Left ventricle myocardium superior (tissue), 1 donor: ENCODE results near the gene RNPEPL1. TPM values are rescaled to one million over a fixed set of nuclear protein-coding genes. Genes with fewer than 3 reads are reported as not detected.

ENCODE experiments used
- ATAC-seq: fragments of 200-7000 bp; cut with Tn5 transposase; one replicate; pipeline ENCODE4 v1.9.1; 2020; ENCODE audit warnings: mild to moderate bottlenecking, moderate library complexity
- DNase-seq: peaks from one replicate; pipeline ENCODE4 v3.0.0-alpha.2; 2020
- intact Hi-C: fragments of 100-400 bp; cut with micrococcal nuclease; formaldehyde crosslinking; loops from one replicate; pipeline ENCODE4 v1.11.0; 2022
- total RNA-seq: library from RNA; stranded (reverse); fragmentation: NEBNext Ultra II Directional; extraction: Animal tissue kit (Norgen Biotek cat#: 25700); gene quantifications from one replicate; pipeline ENCODE4 v1.2.1, GENCODE V29; 2021
- donor health status: DM: no; HTN: yes; CAD: no; lungs with severe emphysema.

RNPEPL1 gene
- total RNA-seq, 1 donor from 2014 or later = 105 TPM

DNA sequence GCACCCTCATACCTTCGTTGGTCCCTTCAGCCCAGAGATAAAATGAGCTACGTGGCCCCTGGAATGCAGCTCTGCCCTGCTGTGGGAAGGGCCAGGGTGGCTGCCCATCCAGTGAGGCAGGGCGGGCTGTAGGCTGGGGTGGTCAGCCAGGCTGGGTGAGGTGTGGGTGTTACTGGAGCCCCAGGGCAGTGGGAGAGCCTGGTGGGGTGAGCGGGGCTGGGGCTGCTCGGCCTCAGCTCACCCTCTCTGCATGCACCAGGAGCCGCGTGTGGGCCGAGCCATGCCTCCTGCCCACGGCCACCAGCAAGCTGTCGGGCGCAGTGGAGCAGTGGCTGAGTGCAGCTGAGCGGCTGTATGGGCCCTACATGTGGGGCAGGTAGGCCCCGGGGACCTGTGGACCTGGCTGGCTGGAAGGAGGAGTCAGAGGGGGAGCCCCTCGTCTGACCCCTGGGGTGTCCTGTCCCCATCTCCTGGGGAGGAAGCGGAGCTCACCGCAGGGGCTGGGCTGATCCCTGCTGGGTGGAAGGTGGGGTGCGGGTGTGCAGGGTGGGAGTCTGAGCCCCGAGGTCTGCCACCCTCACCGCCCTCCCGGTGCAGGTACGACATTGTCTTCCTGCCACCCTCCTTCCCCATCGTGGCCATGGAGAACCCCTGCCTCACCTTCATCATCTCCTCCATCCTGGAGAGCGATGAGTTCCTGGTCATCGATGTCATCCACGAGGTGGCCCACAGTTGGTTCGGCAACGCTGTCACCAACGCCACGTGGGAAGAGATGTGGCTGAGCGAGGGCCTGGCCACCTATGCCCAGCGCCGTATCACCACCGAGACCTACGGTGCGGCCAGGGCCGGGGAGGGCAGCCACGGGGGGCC lies 5.5 kb downstream of the RNPEPL1 start:
- intact Hi-C loops = no loop called here
- no peak for ATAC-seq
- DNase-seq = peak; percentile 21

GRCh38 chr2:240574386-240575100 lies 6.3 kb downstream of the RNPEPL1 start:
- DNase-seq = peak; percentile 32
- intact Hi-C loops = no loop called here
- ATAC-seq = no peak

GRCh38 chr2:240575101-240575965 lies 7.0 kb downstream of the RNPEPL1 start:
- intact Hi-C loops = no loop called here
- no peak for ATAC-seq
- DNase-seq = no peak

- intact Hi-C loops = no loop called here
- DNase-seq = no peak
- ATAC-seq = no peak
These were observed 7.8 kb downstream of the RNPEPL1 start for GRCh38 chr2:240576036-240576435.

- no peak for ATAC-seq
- peak; percentile 30 for DNase-seq
These were observed 8.3 kb downstream of the RNPEPL1 start for GRCh38 chr2:240576436-240577205.

DNA sequence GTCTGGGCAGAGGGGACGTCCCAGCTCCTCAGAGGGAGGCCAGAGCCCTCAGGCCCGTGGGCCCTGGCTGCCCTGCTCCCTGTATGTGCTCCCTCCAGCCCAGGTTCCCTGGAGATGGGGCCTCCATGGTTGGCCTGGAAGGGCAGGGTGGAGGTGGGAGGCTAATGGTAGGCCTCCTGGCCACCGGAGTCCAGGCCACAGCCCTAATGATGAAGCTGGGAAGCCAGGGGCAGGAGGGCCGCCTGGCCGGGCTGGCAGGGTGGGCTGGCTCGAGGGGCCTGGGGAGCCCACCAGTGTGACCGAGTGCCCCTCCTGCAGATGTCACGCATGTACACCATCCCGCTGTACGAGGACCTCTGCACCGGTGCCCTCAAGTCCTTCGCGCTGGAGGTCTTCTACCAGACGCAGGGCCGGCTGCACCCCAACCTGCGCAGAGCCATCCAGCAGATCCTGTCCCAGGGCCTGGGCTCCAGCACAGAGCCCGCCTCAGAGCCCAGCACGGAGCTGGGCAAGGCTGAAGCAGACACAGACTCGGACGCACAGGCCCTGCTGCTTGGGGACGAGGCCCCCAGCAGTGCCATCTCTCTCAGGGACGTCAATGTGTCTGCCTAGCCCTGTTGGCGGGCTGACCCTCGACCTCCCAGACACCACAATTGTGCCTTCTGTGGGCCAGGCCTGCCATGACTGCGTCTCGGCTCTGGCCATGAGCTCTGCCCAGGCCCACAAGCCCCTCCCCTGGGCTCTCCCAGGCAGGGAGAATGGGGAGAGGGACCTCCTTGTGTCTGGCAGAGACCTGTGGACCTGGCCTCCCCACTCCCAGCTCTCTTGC lies 9.2 kb downstream of the RNPEPL1 start:
- ATAC-seq (no peak), DNase-seq (peak; percentile 27)
- intact Hi-C loops = no loop called here

More at GRCh38 chr2:240576436-240577205, 8.3 kb downstream of the RNPEPL1 start:
- intact Hi-C loops = no loop called here

- DNase-seq = peak; percentile 35
- ATAC-seq = peak; percentile 4
- intact Hi-C loops = no loop called here
These were observed 9.8 kb downstream of the RNPEPL1 start for GRCh38 chr2:240578110-240578450.

DNA sequence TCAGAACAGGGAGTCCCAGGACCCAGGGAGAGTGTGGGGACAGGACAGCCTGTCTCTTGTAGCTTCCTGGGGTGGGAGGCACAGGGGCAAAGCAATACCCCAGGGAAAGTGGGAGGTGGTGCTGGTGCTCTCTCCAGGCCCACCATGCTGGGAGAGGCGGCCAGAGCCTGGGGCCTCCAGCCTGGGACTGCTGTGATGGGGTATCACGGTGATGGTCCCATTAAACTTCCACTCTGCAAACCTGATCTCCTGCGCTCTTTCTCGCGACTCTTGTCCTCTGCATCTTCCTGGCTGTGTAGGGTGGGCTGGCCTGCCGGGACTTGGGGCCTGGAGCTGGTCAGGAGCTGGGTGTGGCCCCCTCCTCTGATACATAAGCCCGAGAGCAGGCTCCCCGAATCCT lies 10.2 kb downstream of the RNPEPL1 start:
- no peak for DNase-seq
- ATAC-seq = no peak
- intact Hi-C loops = no loop called here

DNA sequence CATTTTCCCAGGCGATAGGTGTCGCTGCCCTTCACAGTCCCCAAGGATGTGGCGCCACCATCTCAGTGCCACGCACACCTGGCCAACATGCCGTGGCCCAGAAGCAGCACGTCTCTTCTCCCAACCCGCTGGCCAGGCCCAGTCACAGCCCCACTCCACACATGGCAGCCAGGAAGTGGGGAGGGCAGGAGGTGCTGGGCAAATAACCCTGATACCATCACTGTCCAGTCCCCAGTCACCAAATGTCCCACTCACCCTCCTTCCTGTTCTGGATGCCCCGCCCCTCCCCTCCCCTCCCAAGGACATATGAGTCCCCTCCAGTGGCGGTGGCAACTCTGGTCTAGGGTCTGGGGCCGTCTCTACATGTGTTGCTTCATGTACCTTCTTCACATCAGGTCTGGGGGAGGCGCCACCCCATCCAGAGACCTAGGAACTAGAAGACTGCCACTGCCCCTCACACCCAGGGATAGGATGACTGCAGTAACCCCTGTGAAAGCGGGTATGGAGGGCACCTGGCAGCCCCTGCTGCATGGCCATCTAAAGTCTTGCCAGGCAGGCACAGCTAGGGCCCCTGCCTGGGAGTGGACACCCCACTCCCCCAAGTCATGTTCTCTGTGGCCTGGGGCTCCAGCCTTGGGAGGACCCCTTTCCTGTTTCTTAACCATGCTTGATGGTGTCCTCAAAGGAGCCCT lies 10.9 kb downstream of the RNPEPL1 start:
- DNase-seq (peak; percentile 27), ATAC-seq (no peak)
- intact Hi-C loops = no loop called here

DNA sequence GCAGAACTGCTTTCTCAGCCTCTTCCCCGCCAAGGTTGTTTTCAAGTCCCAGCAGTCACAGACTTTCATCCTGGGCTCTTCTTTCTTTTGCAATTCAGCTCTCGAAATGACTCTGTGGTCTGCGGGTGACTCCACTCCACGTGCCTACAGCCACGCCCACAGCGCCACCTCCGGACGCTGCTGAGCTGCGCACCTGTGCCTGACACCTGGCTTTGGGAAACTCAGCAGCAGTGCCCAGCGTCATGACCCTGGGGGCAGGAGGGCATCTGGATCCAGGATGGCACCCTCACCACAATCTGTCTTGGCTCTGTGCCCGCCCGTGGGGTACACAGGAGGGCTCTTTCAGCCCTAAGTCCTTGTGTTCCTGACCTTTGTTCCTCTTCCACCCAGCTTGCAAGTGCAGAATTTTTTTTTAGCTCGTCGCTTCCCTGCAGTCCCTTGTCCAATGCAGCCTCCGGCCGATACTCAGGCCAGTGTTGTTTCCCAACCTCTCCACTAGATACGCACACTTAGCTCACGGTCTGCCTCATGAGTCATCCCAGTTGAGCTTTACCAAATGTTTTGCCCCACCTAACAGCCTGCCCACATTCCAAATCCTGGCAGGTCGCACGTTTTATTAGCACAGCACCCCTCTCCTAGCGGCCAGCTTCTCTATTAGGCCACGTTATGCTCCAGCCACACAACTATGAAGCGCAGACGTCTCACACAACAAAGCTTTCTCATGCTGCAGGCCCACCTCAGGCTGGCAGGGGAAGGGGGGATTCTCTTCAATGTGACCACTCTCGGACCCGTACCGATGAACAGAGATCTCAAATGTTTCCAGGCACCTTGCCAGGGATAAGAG lies 11.7 kb downstream of the RNPEPL1 start:
- DNase-seq (peak; percentile 55), ATAC-seq (peak; percentile 74)
- intact Hi-C loops = no loop called here

DNA sequence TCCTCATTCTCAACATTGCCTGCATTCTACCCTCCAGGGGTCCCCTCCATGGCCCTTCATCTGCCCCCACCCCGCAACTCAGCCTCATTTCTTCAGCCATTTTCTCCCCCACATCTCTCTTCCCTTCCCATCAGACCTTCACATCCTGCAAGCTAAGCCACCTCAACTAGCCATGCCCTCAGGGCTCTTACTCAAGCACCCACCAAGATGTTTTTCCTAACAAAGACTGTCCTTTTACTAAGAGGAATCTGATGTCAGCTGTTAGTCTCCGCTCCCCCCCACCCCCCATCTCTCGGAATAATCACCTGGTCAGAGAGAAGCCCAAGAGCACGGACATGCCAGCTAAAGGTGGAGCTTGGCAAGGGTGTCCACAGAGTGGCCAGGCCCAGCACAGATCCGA lies 13.5 kb downstream of the RNPEPL1 start:
- intact Hi-C loops = no loop called here
- ATAC-seq (no peak), DNase-seq (no peak)

DNA sequence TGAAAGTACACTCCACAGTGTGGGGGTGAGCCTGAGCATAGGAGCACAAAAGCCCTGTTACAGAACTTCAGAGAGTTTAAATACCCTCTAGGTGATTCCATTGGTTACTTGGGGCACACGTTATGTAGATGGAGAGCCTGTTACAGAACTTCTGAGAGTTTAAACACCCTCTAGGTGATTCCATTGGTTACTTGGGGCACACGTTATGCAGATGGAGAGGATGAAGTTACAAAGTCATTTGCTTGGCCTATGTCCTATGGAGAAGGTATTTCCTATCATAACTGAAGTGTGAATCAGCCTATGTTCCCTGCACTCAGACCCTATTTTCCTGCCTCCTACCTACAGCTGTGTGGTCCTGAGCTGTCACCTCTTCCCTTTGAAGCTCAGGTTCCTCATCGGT lies 14.5 kb downstream of the RNPEPL1 start:
- intact Hi-C loops = no loop called here
- ATAC-seq (no peak), DNase-seq (no peak)

GRCh38 chr2:240583774-240584173 lies 15.5 kb downstream of the RNPEPL1 start:
- intact Hi-C loops = no loop called here
- DNase-seq = peak; percentile 8

DNA sequence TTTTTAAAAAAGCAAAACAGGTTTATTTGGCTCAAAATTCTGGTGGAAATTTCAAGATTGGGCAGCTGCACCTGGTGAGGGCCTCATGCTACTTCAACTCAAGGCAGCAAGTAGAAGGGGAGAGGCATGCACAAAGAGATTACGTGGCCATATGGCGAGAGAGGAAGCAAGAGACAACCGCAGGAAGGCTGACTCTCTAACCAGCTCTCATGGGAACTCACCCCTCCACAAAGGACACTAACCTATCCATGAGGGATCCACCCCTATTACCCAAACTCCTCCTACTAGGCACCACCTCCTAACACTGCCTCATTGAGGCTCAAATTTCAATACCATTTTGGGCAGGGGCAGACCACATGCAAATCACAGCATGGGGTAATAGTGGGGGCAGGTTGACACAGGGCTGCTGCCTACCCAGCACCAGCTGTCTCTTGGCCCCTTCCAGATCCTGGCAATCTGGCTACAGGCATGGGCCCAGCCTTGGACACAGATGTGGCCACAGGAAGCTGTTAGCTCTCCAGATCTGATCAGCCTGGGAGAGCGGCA lies 16.3 kb downstream of the RNPEPL1 start:
- intact Hi-C loops = no loop called here

More at GRCh38 chr2:240583774-240584173, 15.5 kb downstream of the RNPEPL1 start:
- no peak for ATAC-seq

GRCh38 chr2:240585101-240585500 lies 16.8 kb downstream of the RNPEPL1 start:
- DNase-seq (no peak), ATAC-seq (no peak)
- intact Hi-C loops = no loop called here

More for the DNA sequence above, 16.3 kb downstream of the RNPEPL1 start:
- peak; percentile 20 for DNase-seq
- ATAC-seq = no peak

- intact Hi-C loops = no loop called here
- DNase-seq (no peak), ATAC-seq (no peak)
These were observed 17.5 kb downstream of the RNPEPL1 start for GRCh38 chr2:240585681-240586197.
